Bronchial epithelial cell (primary cell): ENCODE measurements around the gene LZTS2. TPM values are rescaled to one million over a fixed set of nuclear protein-coding genes. Genes with fewer than 3 reads are reported as not detected.

Source experiments
- DNase-seq: peaks from one replicate; pipeline ENCODE4 v3.0.0-alpha.2; 2010; ENCODE audit warnings: low read depth
- FAIRE-seq: peaks from 2 replicates; lab custom pipeline; 2011; peaks lifted over from hg19 to GRCh38; lab: Jason Lieb, UNC
- H3K27me3 ChIP-seq: 2 replicates; pipeline ENCODE4 v1.5.1; 2011; ENCODE audit warnings: low read length; ENCODE audit not compliant: control insufficient read depth, insufficient read depth
- H3K36me3 ChIP-seq: 2 replicates; pipeline ENCODE4 v1.5.1; 2011; ENCODE audit warnings: low read length; ENCODE audit not compliant: control insufficient read depth, insufficient read depth
- H3K4me3 ChIP-seq: 2 replicates; pipeline ENCODE4 v1.5.1; 2011; ENCODE audit warnings: mild to moderate bottlenecking, low read depth, low read length, control low read depth
- total RNA-seq: library from RNA; depleted of rRNA; stranded (reverse); fragments of >200 nt; gene quantifications from 2 replicates; pipeline ENCODE4 v1.2.1, GENCODE V29; 2014
- TF ChIP-seq, protein P1 (sequence below): IDR thresholded peaks from 2 replicates; pipeline ENCODE4 v1.5.1; 2011; ENCODE audit warnings: mild to moderate bottlenecking, moderate library complexity, low read length, control low read depth, inconsistent platforms; ENCODE audit not compliant: insufficient read depth, severe bottlenecking

Gene LZTS2
- total RNA-seq, 1 donor from 2014 or later = 30.0 TPM

DNA sequence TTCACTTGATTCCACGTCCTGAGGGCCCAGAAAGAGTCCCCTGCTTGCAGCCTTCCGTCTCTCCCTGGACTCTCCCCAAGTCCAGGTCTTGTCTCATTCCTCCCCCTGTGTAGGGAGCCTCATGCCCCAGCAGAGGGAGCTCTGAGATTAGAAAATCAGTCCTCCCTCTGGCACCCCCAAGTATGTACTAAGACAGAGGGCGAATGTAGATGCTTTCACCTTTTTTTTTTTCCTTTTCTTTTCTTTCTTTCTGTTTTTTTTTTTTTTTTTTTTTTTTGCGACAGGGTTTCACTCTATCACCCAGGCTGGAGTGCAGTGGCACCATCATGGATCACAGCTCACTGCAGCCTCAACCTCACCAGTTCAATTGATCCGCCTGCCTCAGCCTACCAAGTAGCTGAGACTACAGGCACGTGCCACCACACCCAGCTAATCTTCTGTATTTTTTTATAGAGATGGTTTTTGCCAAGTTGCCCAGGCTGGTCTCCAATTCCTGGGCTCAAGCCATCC is 41.7 kb downstream of the LZTS2 start:
- Histone ChIP-seq H3K4me3 (no peak overlapping the region), H3K27me3 (no peaks in the 10 kb centered on the region), H3K36me3 (peaks cover 11% of the 10 kb centered on the region)
- FAIRE-seq (no peak), DNase-seq (peak; percentile 73)
- TF ChIP-seq, protein P1, sequence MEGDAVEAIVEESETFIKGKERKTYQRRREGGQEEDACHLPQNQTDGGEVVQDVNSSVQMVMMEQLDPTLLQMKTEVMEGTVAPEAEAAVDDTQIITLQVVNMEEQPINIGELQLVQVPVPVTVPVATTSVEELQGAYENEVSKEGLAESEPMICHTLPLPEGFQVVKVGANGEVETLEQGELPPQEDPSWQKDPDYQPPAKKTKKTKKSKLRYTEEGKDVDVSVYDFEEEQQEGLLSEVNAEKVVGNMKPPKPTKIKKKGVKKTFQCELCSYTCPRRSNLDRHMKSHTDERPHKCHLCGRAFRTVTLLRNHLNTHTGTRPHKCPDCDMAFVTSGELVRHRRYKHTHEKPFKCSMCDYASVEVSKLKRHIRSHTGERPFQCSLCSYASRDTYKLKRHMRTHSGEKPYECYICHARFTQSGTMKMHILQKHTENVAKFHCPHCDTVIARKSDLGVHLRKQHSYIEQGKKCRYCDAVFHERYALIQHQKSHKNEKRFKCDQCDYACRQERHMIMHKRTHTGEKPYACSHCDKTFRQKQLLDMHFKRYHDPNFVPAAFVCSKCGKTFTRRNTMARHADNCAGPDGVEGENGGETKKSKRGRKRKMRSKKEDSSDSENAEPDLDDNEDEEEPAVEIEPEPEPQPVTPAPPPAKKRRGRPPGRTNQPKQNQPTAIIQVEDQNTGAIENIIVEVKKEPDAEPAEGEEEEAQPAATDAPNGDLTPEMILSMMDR = peak; percentile 80

DNA sequence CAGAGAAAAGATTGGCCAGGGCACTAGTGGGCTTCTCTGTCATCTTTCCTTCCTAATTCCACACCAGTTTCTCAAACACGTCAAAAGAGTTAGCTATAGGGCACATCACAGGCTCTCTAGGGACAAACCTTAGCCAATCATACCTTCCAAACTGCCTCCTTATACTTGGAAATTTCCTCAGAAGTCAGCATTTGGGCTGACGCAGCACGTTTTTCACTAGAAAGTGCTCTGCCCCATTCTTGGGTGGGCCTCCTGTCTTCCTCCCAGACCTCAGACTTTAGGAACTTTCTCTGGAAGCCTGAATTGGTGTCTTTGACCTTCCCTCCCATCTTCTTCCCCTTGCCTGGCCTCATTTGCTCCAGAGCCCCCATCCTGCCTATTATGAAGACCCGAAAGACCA is 42.5 kb downstream of the LZTS2 start:
- DNase-seq (no peak), FAIRE-seq (no peak)
- Histone ChIP-seq H3K4me3 (no peak overlapping the region), H3K27me3 (peaks cover 2% of the 10 kb centered on the region), H3K36me3 (peaks cover 4% of the 10 kb centered on the region)
- TF ChIP-seq, protein P1 = no peak

DNA sequence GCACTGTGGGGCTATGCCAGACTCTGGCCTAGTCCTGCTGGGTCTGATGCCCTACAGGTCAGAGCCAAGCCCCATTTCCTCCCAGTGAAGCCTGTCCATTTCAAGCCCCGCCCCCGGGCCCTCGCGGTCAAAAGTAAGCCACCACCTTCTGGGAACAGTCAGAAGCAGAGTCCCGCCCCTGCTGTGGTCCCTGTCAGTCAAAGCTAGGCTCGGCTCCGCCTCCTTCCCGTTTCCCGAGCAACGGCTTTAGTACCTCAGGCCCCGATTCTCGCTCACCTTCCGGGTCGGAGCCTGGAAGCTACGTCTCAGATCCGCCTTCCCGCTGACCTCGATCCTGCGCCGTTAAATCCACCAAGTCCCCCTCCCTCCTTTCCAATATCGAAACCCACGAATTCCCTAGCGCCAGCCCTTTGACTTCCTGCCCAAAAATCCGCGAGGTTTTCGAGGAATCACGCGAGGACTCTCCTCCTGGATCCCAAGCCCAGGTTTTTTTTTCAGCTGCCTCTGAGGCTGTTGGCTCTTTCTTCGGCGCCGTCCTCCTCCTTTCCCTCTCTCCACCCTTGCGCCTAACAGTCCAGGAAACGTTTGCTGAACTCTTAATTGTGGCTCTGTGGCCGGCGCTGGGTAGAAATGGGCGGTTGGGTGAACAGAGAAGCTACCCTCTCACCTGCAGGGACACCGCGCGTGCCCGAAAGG is 43.2 kb downstream of the LZTS2 start:
- DNase-seq (peak; percentile 91), FAIRE-seq (no peak)
- TF ChIP-seq, protein P1 = no peak
- H3K36me3 ChIP-seq = no peaks in the 10 kb centered on the region
- H3K27me3 ChIP-seq = peaks cover 6% of the 10 kb centered on the region
- peak overlapping the region; percentile 44 for H3K4me3 ChIP-seq

DNA sequence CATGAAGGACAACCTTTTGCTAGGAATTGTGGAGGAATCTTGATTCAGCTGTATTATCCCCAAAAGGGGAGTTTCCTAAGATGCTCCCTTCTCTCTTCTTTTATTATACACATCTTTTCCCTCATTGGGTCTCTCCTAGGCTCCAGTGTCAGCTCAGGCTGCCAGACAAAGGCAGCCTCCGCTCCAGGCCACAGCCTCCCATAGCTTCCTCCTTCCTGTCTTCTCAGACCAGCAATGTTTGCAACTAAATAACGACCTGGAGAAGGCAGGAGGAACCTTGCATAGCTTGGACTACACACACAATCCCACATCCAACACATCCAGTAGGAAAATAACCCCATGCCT is 43.7 kb downstream of the LZTS2 start:
- H3K36me3 ChIP-seq = no peaks in the 10 kb centered on the region
- no peak for FAIRE-seq
- TF ChIP-seq, protein P1 = no peak
- H3K4me3 ChIP-seq = peak overlapping the region; percentile 44
- no peak for DNase-seq
- peaks cover 9% of the 10 kb centered on the region for H3K27me3 ChIP-seq

DNA sequence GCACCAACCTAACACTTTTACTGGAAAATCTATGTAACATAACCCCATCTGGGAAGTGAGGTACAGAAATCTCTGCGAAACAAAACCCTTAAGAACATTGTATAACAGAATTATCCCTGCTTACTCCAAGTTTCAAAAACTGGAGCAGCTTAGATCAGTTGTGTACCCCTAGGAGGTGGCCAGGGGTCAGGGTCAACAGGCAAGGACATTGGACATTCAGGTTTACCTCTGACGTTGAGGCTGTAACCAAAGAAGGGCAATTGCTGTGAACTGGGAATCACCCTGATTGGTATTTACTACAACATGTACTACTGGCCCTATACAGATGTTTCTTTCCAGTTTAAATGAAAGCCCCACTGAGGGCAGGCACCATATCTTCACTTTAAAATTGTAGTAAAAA is 44.5 kb downstream of the LZTS2 start:
- TF ChIP-seq, protein P1 = no peak
- H3K4me3 ChIP-seq = no peak overlapping the region
- no peaks in the 10 kb centered on the region for H3K36me3 ChIP-seq
- DNase-seq (no peak), FAIRE-seq (no peak)
- H3K27me3 ChIP-seq = peaks cover 14% of the 10 kb centered on the region
